GM12891 (cell line): Measurements from ENCODE around the gene TLR9.

Source experiments
- PAX5 ChIP-seq: IDR thresholded peaks from 2 replicates; pipeline ENCODE4 v1.6.1; 2011; ENCODE audit warnings: low read length, moderate library complexity, mild to moderate bottlenecking; ENCODE audit not compliant: insufficient read depth, severe bottlenecking
- POLR2A ChIP-seq: IDR thresholded peaks from 2 replicates; pipeline ENCODE4 v1.6.1; 2011; ENCODE audit warnings: low read depth, low read length, control low read depth
- POLR2AphosphoS5 ChIP-seq: IDR thresholded peaks from 2 replicates; pipeline ENCODE4 v1.6.1; 2011; ENCODE audit warnings: low read depth, low read length, control low read depth
- POU2F2 ChIP-seq: IDR thresholded peaks from 2 replicates; pipeline ENCODE4 v1.6.1; 2011; ENCODE audit warnings: low read depth, mild to moderate bottlenecking, control low read depth, low read length, moderate library complexity
- SPI1 ChIP-seq: IDR thresholded peaks from 2 replicates; pipeline ENCODE4 v1.6.1; 2011; ENCODE audit warnings: low read depth, low read length, control low read depth
- TAF1 ChIP-seq: IDR thresholded peaks from 2 replicates; pipeline ENCODE4 v1.6.1; 2011; ENCODE audit warnings: low read depth, low read length, control low read depth

DNA sequence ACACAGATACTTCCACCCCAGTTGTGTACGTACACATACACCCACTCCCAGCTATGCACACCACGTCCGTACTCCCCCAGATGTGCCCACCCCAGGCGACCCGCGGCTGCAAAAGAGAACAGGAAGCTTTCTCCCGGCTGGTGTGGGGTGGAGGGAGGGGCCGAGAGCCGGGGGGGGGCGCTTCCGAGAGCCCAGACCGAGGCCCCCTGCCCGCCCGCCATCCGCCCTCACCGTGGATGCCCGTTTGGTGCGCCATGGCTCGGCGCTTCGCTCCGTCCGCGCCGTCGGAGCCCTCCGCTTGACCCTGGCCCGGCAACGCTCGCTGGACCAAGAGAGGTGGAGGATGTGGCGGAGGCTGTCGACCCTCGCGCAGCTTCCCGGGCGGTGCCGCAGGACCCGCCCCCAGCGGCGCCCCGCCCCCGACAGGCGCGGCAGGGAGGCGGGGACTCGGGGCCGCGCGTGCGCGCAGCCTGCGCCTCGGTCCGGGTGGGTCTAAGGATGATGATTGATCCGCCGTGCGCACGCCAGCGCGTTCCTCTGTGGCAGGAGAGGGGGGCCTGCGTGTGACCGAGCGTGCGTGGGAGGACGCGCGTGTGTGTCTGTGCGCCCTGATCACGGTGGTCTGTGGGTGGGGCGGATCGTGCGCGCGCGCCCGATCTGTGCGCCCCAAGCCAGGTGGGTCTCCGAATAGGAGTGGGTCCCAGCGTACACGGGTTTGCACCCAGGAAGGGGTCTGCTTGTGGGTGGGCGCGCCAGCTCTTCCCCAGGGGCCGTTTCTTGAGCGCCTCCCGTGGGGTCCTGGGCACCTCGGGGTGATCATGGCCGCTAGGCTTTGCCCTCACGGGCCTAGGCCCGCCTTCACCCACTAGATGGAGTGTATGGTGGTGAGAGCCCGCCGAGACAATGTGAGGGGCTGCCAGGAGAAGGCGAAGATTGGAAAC, 13.6 kb upstream of the TLR9 start, which contains the start of gene TWF2:
- peak; percentile 74 for TF ChIP-seq POLR2A
- no peak; the same call in 1 of the 2 replicates for TF ChIP-seq TAF1
- TF ChIP-seq POLR2AphosphoS5, result peak; percentile 82; the same call in 1 of the 2 replicates
- no peak for TF ChIP-seq SPI1
- TF ChIP-seq POU2F2, result no peak
- TF ChIP-seq PAX5, result no peak
